GM12878 (cell line): Measurements from ENCODE around the gene RIMS1. TPM values are rescaled to one million over a fixed set of nuclear protein-coding genes. Genes with fewer than 3 reads are reported as not detected.

Experiments
- ATAC-seq: fragments of 200-7000 bp; cut with Tn5 transposase; 3 replicates; pipeline ENCODE4 v1.9.1; 2020; ENCODE audit warnings: mild to moderate bottlenecking, moderate library complexity
- BruUV-seq: library from RNA; stranded (reverse); fragments of 400-500 nt; replicated peaks from 2 replicates; lab custom pipeline; 2021; lab: Mats Ljungman, UMichigan
- CTCF ChIA-PET: fragments of 300-600 bp; sonication (Branson Sonifier 250); formaldehyde crosslinking; extraction: SDS; loops from one replicate; lab custom pipeline; 2021; ENCODE audit warnings: inconsistent platforms; lab: Yijun Ruan, JAX
- POLR2A ChIA-PET: fragments of 350-600 bp; formaldehyde crosslinking; extraction: SDS; loops from one replicate; lab custom pipeline; 2021; ENCODE audit warnings: inconsistent platforms; lab: Charles Lee
- RAD21 ChIA-PET: fragments of 300-600 bp; sonication (Branson Sonifier 250); formaldehyde crosslinking; loops from one replicate; lab custom pipeline; 2023; ENCODE audit warnings: antibody characterized with exemption; ENCODE audit not compliant: unreplicated experiment; lab: Charles Lee
- SMC1A ChIA-PET: fragments of 300-600 bp; sonication (Branson Sonifier 250); formaldehyde crosslinking; loops from one replicate; lab custom pipeline; 2023; ENCODE audit not compliant: unreplicated experiment, uncharacterized antibody; lab: Charles Lee
- DNase-seq: peaks from one replicate; pipeline ENCODE4 v3.0.0-alpha.2; 2011; ENCODE audit warnings: low read depth, low spot score
- FAIRE-seq: peaks from 3 replicates; lab custom pipeline; 2011; peaks lifted over from hg19 to GRCh38; lab: Jason Lieb, UNC
- H2AFZ ChIP-seq: 2 replicates; pipeline ENCODE4 v1.6.0; 2011; ENCODE audit warnings: low read depth, low read length, control low read depth; ENCODE audit not compliant: control insufficient read depth
- H3K27ac ChIP-seq: 2 replicates; pipeline ENCODE4 v1.5.1; 2011; ENCODE audit warnings: control low read depth; ENCODE audit not compliant: control insufficient read depth, insufficient read depth
- H3K27me3 ChIP-seq, 2 experiments: replicated peaks in 1 of 2; 2 replicates each; pipeline versions ENCODE4 v1.6.0 to v1.6.1; 2011; ENCODE audit warnings: low read length in 1 of 2; ENCODE audit not compliant: control insufficient read depth in 2 of 2, insufficient read depth in 2 of 2
- H3K36me3 ChIP-seq, 2 experiments: 2 replicates each; pipeline ENCODE4 v1.5.1; 2011; ENCODE audit warnings: low read length in 1 of 2; ENCODE audit not compliant: control insufficient read depth in 2 of 2, insufficient read depth in 2 of 2
- H3K4me1 ChIP-seq: 2 replicates; pipeline ENCODE4 v1.6.1; 2011; ENCODE audit warnings: mild to moderate bottlenecking, low read length, moderate library complexity, mixed read lengths; ENCODE audit not compliant: control insufficient read depth, insufficient read depth
- H3K4me2 ChIP-seq: 2 replicates; pipeline ENCODE4 v1.6.0; 2011; ENCODE audit warnings: control low read depth; ENCODE audit not compliant: control insufficient read depth, insufficient read depth
- H3K4me3 ChIP-seq: fragments of 200-600 bp; sonication (generic); 2 replicates; pipeline ENCODE4 v1.5.1; 2016
- H3K79me2 ChIP-seq: 2 replicates; pipeline ENCODE4 v1.6.0; 2011; ENCODE audit warnings: low read length; ENCODE audit not compliant: control insufficient read depth, insufficient read depth
- H3K9ac ChIP-seq: 2 replicates; pipeline ENCODE4 v1.8.0; 2011; ENCODE audit warnings: low read length, control low read depth, mixed read lengths; ENCODE audit not compliant: control insufficient read depth, insufficient read depth
- H3K9me3 ChIP-seq: replicated peaks from 3 replicates; pipeline ENCODE4 v1.5.1; 2011; ENCODE audit warnings: mild to moderate bottlenecking, low read length; ENCODE audit not compliant: control insufficient read depth, insufficient read depth
- H4K20me1 ChIP-seq: 2 replicates; pipeline ENCODE4 v1.6.0; 2011; ENCODE audit not compliant: control insufficient read depth, insufficient read depth
- SIN3A ChIP-seq: IDR thresholded peaks from 2 replicates; pipeline ENCODE4 v1.6.1; 2012; ENCODE audit warnings: low read depth, low read length, improper control_type of control experiment
- ZNF384 ChIP-seq: IDR thresholded peaks from 2 replicates; pipeline ENCODE4 v1.6.1; 2012; ENCODE audit warnings: low read depth, mild to moderate bottlenecking, low read length, improper control_type of control experiment, borderline replicate concordance
- WGBS: methylation state at CpG from one replicate; pipeline ENCODE4 v1.1.6; 2016; ENCODE audit warnings: low lambda C conversion rate; ENCODE audit not compliant: insufficient replicate concordance, insufficient coverage; ENCODE audit errors: missing lambda C conversion rate; 5-methylcytosine and 5-hydroxymethylcytosine counted together
- in situ Hi-C: fragments of 300-500 bp; cut with MboI; formaldehyde crosslinking; loops from 9 replicates; pipeline ENCODE4 v1.14.3; 2018; ENCODE audit warnings: mixed read lengths
- intact Hi-C: fragments of 100-400 bp; cut with micrococcal nuclease; formaldehyde crosslinking; loops from one replicate; pipeline ENCODE4 v1.14.2; 2022; ENCODE audit not compliant: unreplicated experiment
- polyA plus RNA-seq, 11 experiments: library from polyadenylated mRNA; depleted of rRNA in 4 of 11; unstranded in 6 of 11; stranded (reverse) in 5 of 11; fragments of >200 nt; fragmentation: Nextera tagmentation in 4 of 11; fragmentation: Illumina TruSeq in 1 of 11; extraction: Ambion mirVana in 4 of 11; extraction: Trizol in 1 of 11; gene quantifications; 1 replicate in 1 of 11; 2 replicates in 10 of 11; pipeline versions ENCODE4 v1.2.1 to v1.2.3, GENCODE V29; 2011 to 2016; ENCODE audit warnings: inconsistent platforms in 2 of 11, missing spikeins in 2 of 11, low read depth in 1 of 11
- total RNA-seq, 4 experiments: library from RNA; depleted of rRNA in 3 of 4; stranded (reverse); fragments of >200 nt in 3 of 4; fragmentation: Illumina TruSeq in 1 of 4; extraction: Trizol in 1 of 4; gene quantifications; 2 replicates each; pipeline versions ENCODE4 v1.2.1 to v1.2.3, GENCODE V29; 2013 to 2021

Gene RIMS1
- total and polyA plus RNA-seq, 10 of the 15 experiments (the other 5 are each of a cell fraction or from before 2014, with no cell fraction given): 0.05 to 0.76 (median 0.23) TPM

GRCh38 chr6:72061286-72061685, 174.9 kb downstream of the RIMS1 start:
- POLR2A ChIA-PET: no interaction called here
- in situ Hi-C loops: no loop called here
- H3K9me3 ChIP-seq: no peaks in the 10 kb centered on the region
- CTCF ChIA-PET: no interaction called here
- H4K20me1 ChIP-seq: no peaks in the 10 kb centered on the region
- no peak for TF ChIP-seq SIN3A
- no peak overlapping the region for H3K27ac ChIP-seq
- RAD21 ChIA-PET: no interaction called here
- ATAC-seq (no peak), DNase-seq (no peak), FAIRE-seq (no peak)
- SMC1A ChIA-PET: no interaction called here
- intact Hi-C loops: no loop called here
- H3K36me3 ChIP-seq: no peaks in the 10 kb centered on the region
- H3K27me3 ChIP-seq: 0 out of 4 replicates have a peak, but pooled peaks cover 0 to 2% of the 10 kb centered on the region in 2 experiments
- no peak overlapping the region for H3K9ac ChIP-seq
- no TSS peak for BruUV-seq
- no peak overlapping the region for H3K4me2 ChIP-seq
- no peaks in the 10 kb centered on the region for H3K79me2 ChIP-seq
- H3K4me3 ChIP-seq: no peak overlapping the region
- no peak overlapping the region for H2AFZ ChIP-seq
- no peaks in the 10 kb centered on the region for H3K4me1 ChIP-seq
- 68% methylated on average over 6 of the region's 6 CpGs for WGBS

- H3K27ac ChIP-seq: no peak overlapping the region
- in situ Hi-C loops (no loop called here), intact Hi-C loops (no loop called here)
- H3K4me3 ChIP-seq: no peak overlapping the region
- H3K9ac ChIP-seq: no peak overlapping the region
- no peaks in the 10 kb centered on the region for H4K20me1 ChIP-seq
- DNase-seq (no peak), ATAC-seq (no peak), FAIRE-seq (no peak)
- H3K4me2 ChIP-seq: no peak overlapping the region
- H3K79me2 ChIP-seq: no peaks in the 10 kb centered on the region
- no peaks in the 10 kb centered on the region for H3K9me3 ChIP-seq
- ChIA-PET POLR2A (interaction anchor here (0.5 kb wide), 1 partner anchor 546 kb away, joined by 3 read pairs; no protein-coding TSS in a partner anchor), RAD21 (no interaction called here), CTCF (interaction anchor here (0.6 kb wide), 1 partner anchor 803 kb away, joined by 3 read pairs; no protein-coding TSS in a partner anchor), SMC1A (no interaction called here)
- no peaks in the 10 kb centered on the region for H3K36me3 ChIP-seq
- no peak for TF ChIP-seq ZNF384
- H3K27me3 ChIP-seq: 0 out of 4 replicates have a peak, but pooled peaks cover 0 to 2% of the 10 kb centered on the region in 2 experiments
- no peak overlapping the region for H2AFZ ChIP-seq
- 61% methylated on average over 7 of the region's 7 CpGs for whole genome bisulfite sequencing
- no peaks in the 10 kb centered on the region for H3K4me1 ChIP-seq
- no TSS peak for BruUV-seq
These were observed 178.1 kb downstream of the RIMS1 start for GRCh38 chr6:72064399-72064975.
